Ureter (tissue), 1 donor: ENCODE data around the gene HP. TPM values are rescaled to one million over a fixed set of nuclear protein-coding genes. Genes with fewer than 3 reads are reported as not detected.
"Not testable (repeated sequence)": the region's sequence is repeated elsewhere in the genome, so short reads cannot be mapped to it uniquely, and the experiment has no call there.

ENCODE experiments used
- DNase-seq: peaks from one replicate; pipeline ENCODE4 v3.0.0-alpha.2; 2020; ENCODE audit warnings: low spot score
- total RNA-seq: library from RNA; stranded (reverse); gene quantifications from one replicate; pipeline ENCODE4 v1.2.4, GENCODE V29; 2023
- donor health status: DM: yes; HTN: yes; CAD: no.

HP gene
- total RNA-seq, 1 donor from 2014 or later: 3.9 TPM

DNA sequence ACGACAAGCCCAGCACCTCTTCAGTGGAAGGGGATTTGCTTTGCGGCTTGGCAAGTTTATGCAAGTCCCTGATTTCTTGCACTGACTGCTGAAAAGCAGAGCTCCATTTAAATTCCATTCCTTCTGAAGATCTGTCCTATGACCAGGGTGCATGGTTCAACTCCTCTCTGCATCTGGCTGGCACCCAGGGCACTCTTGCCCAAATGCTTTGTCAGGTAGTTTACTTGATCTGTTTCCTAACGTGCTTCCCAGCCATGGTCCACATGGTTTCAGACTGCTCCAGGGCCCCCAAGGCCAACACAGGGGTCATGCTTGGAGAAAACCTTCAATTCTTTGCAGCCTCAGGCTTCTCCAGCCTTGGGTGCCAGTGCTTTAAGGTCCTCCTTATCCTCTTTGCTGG is 11.2 kb upstream of the HP start:
- no peak for DNase-seq

DNA sequence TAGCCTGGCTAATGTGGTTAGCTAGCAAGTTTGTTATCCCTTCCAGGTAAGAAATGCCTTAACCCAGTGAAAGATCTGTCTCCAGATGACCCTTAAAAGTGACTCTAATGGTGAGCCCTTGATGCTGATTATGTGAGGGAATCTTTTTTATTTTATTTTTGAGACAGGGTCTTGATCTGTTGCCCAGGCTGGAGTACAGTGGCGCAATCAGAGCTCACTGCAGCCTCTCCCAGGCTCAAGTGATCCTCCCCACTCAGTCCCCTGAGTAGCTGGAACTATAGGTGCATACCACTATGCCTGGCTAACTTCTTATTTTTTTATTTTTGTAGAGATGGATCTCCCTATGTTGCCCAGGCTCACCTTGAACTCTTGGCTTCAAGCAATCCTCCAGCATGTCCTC is 10.8 kb upstream of the HP start:
- no peak for DNase-seq

- no peak for DNase-seq
Measured at GRCh38 chr16:72044296-72044695, 10.0 kb upstream of the HP start.

GRCh38 chr16:72044825-72045359 is 9.4 kb upstream of the HP start:
- no peak for DNase-seq

DNA sequence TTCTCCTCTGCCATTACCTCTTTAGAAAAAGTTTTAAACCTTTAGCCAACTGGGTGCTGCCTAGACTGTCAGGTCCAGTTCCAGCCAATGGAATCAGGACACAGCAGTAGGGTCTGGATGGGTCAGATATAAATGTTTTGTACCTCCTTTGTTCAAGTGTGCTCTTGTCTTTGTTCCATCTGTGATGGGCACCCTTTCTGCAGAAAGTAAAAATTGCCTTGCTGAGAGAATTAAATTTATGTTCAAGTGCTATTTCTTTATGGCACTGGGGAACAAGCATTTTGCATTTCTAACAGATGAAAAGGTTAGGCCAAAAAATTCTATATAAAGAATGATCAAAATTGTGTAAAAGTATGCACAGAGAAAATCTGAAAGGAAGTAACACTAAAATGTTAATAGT is 5.2 kb upstream of the HP start:
- no peak for DNase-seq

- DNase-seq: no peak
Measured at GRCh38 chr16:72050769-72051464, 3.4 kb upstream of the HP start.

DNA sequence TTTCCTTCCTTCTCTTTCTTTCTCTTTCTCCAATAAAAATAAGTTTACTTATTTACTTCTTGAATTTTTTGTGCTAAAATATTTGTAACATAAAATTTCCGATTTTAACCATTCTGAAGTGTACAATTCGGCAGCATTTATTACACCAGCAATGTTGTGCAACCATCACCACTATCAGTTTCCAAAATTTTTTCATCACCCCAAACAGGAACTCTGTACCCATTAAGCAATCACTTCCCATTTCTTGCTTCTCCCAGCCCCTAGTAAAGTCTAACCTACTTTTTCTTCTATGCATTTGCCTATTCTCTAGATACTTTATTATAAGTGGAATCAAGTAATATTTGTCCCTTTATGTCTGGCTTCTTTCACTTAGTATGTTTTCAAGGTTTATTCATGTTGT is 2.5 kb upstream of the HP start:
- no peak for DNase-seq

- no peak for DNase-seq
Measured at GRCh38 chr16:72055911-72056310, 1.6 kb downstream of the HP start.

- DNase-seq: not testable (repeated sequence)
Measured at GRCh38 chr16:72057313-72057712, 3.0 kb downstream of the HP start.

GRCh38 chr16:72059060-72059459 is 4.8 kb downstream of the HP start:
- not testable (repeated sequence) for DNase-seq

DNA sequence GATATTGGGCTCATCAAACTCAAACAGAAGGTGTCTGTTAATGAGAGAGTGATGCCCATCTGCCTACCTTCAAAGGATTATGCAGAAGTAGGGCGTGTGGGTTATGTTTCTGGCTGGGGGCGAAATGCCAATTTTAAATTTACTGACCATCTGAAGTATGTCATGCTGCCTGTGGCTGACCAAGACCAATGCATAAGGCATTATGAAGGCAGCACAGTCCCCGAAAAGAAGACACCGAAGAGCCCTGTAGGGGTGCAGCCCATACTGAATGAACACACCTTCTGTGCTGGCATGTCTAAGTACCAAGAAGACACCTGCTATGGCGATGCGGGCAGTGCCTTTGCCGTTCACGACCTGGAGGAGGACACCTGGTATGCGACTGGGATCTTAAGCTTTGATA is 6.1 kb downstream of the HP start:
- no peak for DNase-seq

DNA sequence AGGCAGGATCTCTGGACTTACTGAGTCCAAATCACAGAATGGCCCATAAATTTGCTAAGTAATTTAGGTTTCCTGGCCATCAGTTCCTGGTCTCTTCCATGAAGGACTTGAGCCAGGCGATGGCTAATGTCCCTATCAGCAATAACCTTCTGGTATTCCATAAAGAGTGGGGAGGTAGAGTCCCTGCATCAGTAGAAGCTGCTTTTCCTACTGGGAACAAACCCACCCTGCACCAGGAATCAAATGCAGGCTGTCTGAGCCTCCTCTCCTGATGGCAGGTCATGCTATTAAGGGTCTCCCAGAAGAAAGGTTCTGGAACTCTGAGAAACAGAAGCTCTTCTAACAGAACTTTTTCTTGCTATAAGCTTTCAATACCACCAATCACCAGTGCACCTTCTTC is 7.3 kb downstream of the HP start:
- DNase-seq: no peak

GRCh38 chr16:72064361-72064894 is 10.1 kb downstream of the HP start:
- DNase-seq: no peak

- no peak for DNase-seq
Measured at GRCh38 chr16:72066747-72067146, 12.4 kb downstream of the HP start.

DNA sequence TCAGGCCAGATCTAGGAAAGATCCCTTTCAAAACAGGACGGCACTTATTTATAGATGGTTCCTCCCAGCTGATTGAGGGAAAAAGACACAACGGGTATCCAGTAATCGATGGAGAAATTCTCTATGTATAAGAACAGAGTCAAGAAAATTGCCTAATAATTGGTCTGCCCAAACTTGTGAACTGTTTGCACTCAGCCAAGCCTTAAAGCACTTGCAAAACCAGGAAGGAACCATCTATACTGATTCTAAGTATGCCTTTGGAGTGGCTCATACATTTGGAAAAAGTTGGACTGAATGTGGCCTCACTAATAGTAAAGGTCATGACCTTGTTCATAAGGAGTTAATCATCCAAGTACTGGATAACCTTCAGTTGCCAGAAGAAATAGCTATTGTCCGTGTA is 14.6 kb downstream of the HP start:
- DNase-seq: no peak

DNA sequence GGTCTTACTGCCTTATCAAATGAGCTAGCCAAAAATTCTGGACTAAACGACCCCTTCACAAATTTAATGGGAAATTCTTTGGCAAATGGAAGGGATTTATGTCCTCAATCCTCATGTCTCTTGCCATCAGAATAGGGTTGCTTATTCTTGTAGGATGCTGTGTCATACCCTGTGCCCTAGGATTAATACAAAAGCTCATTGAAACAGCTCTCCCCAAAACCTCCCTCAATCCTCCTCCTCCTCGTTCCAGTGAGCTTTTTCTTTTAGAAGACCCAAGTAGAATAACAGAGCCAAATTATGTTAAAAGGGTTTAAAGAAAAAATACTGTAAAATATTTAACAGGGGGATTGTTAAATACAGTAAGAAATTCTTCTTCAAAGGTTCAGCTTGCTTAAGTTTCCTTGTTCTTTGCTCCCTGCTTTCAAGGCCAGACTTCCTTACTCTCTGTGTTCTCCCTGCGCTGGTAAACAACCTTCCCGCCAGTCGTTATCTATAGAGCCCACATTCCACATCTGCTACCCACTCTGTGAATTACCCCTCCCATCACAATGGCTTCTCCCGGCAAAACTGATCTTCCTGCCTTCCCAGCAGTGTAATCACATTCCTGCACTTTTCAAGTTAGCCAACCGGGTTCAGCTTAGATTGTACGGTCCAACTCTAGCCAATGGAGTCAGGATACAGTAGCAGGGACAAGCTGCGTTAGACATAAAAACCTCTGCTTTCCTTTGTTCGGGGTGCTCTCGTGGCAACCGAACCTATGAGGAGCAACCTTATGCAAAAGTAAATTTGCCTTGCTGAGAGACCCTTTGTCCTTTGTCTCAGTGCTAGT is 18.4 kb downstream of the HP start:
- DNase-seq: no peak

DNA sequence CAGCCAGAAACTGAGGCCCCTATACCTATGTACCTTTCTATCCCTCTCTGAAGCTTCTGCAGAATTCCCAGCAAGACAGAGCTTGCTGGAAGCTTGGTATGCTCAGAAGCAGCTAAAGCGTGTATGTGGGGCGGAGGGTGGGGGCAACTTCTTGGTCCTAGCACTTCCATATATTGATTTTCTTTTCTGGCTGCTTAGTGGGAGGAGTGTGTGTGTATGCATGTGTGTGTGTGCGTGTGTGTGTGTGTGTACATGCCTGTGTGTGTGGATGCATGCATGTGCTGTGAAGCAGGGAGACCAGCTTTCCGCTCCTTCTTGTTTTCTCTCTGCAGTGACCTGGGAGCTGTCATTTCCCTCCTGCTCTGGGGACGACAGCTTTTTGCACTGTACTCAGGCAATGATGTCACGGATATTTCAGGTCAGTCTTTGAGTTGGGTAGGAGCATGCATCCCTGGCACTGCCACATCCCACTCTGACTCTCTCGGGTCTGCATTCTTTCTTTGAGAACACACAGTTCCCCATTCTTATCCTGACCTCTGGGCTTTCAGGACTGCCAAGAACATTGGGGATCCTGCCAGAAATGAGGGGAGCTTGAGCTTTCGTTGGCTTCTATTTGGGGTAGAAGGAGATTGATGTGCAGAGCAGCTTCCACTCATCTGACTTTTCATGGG is 19.4 kb downstream of the HP start:
- no peak for DNase-seq

GRCh38 chr16:72075067-72075466 is 20.8 kb downstream of the HP start:
- not testable (repeated sequence) for DNase-seq

DNA sequence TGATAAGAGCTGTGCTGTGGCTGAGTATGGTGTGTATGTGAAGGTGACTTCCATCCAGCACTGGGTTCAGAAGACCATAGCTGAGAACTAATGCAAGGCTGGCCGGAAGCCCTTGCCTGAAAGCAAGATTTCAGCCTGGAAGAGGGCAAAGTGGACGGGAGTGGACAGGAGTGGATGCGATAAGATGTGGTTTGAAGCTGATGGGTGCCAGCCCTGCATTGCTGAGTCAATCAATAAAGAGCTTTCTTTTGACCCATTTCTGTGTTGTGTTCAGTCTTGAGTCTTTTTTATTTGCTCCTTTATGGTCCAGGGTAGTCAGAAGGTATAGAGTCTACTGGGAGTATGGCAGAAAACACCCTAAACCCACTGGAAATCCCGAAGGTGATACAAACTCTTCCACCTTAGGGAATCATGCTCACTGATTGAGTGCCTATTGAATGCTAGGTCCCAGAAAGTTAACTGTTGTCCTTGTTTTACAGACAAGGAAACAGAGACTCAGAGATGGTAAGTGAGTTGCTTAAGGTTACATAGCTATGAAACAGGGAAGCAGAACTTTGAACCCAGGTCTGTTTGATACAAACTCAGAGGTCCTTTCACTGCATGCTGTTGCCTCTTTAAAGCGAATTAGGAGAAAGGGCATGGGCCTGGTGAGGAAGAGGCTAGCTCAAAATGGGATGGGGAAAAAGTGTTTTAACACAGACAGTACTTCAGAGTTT is 22.8 kb downstream of the HP start:
- DNase-seq: not testable (repeated sequence)

- DNase-seq: no peak
Measured at GRCh38 chr16:72083778-72084404, 29.6 kb downstream of the HP start.

GRCh38 chr16:72084445-72084844 is 30.1 kb downstream of the HP start:
- DNase-seq: no peak
